Fibroblast of peridontal ligament (primary cell): ENCODE results near the gene PGAP2.
A peak's percentile ranks its signal among the peaks of the same experiment; 100 is the strongest.
"Not testable (repeated sequence)": the region's sequence is repeated elsewhere in the genome, so short reads cannot be mapped to it uniquely, and the experiment has no call there.

Experiments used
- DNase-seq: peaks from one replicate; pipeline ENCODE4 v3.0.0-alpha.2; 2010; ENCODE audit errors: extremely low read depth

The PGAP2 gene

DNA sequence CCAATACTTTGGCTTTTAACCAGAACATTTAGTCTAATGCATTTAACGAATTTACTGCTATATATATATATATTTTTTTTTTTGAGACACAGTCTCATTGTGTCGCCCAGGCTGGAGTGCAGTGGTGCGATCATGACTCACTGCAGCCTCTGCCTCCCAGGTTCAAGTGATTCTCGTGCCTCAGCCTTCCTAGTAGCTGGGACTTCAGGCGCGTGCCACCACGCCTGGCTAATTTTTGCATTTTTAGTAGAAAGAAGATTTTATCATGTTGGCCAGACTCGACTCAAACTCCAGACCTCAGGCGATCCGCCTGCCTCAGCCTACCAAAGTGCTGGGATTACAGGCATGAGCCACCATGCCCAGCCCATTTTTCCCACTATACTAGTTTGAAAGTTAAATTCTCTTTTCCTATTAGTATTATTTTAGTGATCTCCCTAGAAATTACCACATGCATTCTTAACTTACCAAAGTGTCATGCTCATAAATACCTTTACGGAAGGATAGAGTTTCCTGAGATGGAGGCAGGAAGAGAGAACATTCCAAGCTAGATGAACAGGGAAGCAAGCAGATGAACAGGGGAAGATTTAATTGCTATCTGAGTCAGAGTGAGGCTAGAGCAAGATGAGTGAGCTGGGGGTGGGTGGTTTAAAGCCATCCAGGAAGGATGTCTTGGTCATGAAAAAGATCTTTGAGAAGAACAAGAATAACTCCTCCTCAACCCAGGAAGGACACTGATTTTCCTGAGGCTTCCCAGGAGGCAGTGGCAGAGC is 4.4 kb upstream of the PGAP2 start:
- peak; percentile 28 for DNase-seq

- DNase-seq, result peak; percentile 63
Observed at GRCh38 chr11:3808861-3809623, 682 bp downstream of the PGAP2 start.

- no peak for DNase-seq
Observed at GRCh38 chr11:3809624-3809928, 1.2 kb downstream of the PGAP2 start.

DNA sequence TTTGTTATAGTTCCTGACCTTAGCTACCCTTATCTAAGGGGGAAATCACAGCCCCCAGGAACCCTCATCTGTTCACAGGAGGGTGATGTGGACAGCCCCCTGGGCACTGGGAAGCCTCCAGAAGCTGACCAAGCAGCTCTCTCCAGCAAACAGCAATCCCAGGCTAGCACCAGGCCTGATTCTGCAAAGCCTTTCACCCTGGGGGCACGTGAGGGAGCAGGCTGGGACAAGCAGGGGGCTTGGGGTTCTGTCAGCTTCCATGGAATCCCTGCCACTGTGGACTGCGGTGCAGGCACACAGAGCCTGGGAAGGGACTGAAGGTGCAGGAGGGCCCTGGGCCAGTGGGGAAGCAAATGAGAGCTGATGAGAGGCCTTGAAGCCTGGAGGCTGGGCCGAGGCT is 2.1 kb downstream of the PGAP2 start:
- no peak for DNase-seq

DNA sequence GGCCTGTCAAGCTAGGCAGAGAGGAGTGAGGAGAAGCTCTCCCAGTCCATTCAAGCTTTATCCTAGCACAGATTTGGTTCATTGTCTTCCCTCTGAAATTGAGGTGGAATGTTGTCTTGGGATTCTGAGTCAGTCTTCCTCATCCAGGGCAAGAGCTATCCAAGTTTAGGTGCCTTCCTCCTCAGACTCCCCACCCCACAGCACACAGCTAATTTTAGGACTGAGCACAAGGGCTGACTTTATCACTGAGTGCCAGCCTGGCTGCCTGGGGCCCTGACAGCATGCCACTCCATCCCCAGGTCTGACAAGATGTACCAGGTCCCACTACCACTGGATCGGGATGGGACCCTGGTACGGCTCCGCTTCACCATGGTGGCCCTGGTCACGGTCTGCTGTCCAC is 2.6 kb downstream of the PGAP2 start:
- DNase-seq, result peak; percentile 30

GRCh38 chr11:3814832-3815231 is 6.5 kb downstream of the PGAP2 start:
- not testable (repeated sequence) for DNase-seq

DNA sequence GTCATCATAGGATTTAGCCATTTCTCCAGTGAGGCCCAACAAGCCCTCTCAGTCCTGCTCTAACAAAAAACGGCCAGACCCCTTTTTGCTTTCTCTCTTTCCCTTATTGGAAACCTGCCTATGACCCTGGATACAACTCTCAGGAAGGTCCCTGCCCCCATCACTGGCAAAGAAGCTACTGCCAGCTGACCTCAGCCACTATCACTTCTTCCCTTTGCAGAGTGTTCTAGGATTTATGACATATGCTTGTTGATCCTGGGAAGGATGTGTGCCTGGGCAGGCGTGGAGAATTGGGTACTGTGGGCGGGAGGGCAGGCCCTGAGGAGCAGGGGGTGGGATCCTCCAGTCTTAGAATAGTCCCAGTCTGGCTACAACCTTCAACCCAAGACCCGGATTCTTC is 7.5 kb downstream of the PGAP2 start:
- no peak for DNase-seq

DNA sequence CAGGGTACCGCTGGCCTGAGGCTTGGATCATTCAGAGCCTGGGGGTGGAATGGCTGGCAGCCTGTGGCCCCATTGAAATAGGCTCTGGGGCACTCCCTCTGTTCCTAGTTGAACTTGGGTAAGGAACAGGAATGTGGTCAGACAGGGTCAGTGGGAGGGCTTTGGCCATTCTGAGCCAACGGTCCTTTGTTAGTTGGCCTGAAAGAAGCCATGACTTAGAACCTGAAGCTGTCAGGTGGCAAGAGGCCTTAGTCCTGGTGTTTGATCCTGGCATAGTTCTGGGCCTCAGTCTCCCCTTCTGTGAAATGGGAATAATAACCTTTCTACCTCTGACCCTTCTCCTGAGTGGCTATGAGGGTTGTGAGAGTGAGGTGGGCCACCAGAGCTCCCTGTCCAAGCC is 8.3 kb downstream of the PGAP2 start:
- no peak for DNase-seq

DNA sequence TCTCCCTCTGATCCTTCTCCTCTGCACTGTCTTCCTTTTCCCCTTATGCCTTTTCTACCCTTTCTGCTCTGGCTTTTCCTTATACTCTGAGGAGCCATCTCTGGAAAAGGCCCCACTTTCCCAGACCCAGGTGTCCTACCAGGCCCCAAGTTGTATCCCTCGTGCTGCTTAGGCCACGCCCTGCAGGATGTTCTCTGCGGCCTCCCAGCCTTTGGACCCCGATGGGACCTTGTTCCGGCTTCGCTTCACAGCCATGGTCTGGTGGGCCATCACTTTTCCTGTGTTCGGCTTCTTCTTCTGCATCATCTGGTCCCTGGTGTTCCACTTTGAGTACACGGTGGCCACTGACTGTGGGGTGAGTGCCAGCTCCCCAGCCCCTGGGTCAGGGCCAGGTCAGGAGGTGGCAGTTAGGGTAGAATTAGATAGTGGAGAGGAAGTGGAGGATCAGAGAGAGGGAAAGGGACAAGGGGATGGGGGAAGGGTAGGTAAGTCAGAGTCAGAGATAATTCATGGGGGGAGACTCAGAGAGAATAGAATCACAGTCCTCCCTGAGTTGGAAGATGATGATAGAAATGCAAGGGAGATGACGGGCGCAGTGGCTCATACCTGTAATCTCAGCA is 8.9 kb downstream of the PGAP2 start:
- no peak for DNase-seq

GRCh38 chr11:3820971-3821370 is 12.6 kb downstream of the PGAP2 start:
- no peak for DNase-seq

DNA sequence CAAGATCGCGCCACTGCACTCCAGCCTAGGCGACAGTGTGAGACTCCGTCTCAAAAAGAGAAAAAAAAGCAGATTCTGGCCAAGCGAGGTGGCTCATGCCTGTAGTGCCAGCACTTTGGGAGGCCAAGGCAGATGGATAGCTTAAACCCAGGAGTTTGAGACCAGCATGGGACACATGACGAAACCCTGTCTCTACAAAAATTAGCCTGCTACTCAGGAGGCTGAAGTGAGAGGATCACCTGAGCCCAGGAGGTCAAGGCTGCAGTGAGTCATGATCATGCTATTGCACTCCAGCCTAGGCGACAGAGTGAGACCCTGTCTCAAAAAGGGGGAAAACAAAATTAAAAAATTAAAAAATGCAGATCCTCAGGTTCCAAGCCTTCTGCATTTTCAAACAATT is 14.0 kb downstream of the PGAP2 start:
- DNase-seq, result no peak

- DNase-seq, result peak; percentile 76
Observed at GRCh38 chr11:3823303-3823702, 14.9 kb downstream of the PGAP2 start.

DNA sequence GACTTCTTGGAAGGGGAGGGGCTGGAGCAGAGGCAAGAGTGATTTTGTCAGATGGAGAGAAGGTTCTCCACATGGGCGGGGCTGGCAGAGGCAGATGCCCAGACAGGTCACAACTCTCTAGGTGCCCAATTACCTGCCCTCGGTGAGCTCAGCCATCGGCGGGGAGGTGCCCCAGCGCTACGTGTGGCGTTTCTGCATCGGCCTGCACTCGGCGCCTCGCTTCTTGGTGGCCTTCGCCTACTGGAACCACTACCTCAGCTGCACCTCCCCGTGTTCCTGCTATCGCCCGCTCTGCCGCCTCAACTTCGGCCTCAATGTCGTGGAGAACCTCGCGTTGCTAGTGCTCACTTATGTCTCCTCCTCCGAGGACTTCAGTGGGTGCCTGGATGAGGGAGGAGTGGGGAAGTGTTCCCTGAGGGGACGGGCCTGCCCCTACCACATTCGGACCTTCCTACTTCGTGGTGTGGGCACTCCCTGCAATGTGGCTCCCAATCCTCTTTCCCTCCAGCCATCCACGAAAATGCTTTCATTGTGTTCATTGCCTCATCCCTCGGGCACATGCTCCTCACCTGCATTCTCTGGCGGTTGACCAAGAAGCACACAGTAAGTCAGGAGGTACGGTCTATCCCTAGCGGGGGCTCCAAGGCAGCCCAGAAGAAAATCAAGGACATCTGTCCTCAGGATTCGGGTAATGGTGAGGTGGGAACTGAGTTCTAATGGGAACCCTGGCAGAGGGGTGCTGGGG is 15.6 kb downstream of the PGAP2 start:
- DNase-seq, result no peak

GRCh38 chr11:3824714-3825472 is 16.5 kb downstream of the PGAP2 start:
- DNase-seq, result no peak

- DNase-seq, result no peak
Observed at GRCh38 chr11:3825473-3826154, 17.3 kb downstream of the PGAP2 start.

GRCh38 chr11:3826721-3827120 is 18.4 kb downstream of the PGAP2 start:
- DNase-seq, result no peak

GRCh38 chr11:3827434-3828186 is 19.2 kb downstream of the PGAP2 start:
- DNase-seq, result no peak

DNA sequence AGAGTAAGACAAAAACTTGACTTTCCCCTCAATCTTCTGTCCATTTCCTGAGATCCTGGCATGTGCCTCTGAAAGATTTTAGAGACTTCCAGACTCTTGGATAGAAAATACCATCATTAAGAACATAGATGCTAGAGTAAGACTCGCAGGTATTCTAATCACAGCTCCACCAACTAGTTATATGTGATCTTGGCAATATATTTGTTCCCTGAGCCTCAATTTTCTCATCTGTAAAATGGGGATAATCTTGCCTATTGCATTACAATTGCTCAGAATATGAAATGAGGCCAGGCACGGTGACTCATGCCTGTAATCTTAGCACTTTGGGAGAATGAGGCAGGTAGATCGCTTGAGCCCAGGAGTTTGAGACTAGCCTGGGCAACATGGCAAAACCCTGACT is 21.7 kb downstream of the PGAP2 start:
- no peak for DNase-seq

- no peak for DNase-seq
Observed at GRCh38 chr11:3830730-3831129, 22.4 kb downstream of the PGAP2 start.
